Measurements from ENCODE around the gene MLKL. TPM values are rescaled to one million over a fixed set of nuclear protein-coding genes. Genes with fewer than 3 reads are reported as not detected.

The MLKL gene
- total RNA-seq, 1 donor: 10.8 TPM

- peak; percentile 95 for DNase-seq (ENCODE audit: low read depth)
- peak overlapping the region; percentile 60 for H3K4me3 ChIP-seq (ENCODE audit: low read depth, low read length)
- TF ChIP-seq CTCF (IDR thresholded peaks at IDR 0.05; ENCODE audit: insufficient read depth, low read length): no peak
Observed at GRCh38 chr16:74695450-74696422, 4.9 kb downstream of the MLKL start.

GRCh38 chr16:74691093-74691855, 9.4 kb downstream of the MLKL start:
- no peak for DNase-seq (ENCODE audit: low read depth)
- no peak for TF ChIP-seq CTCF (IDR thresholded peaks at IDR 0.05; ENCODE audit: insufficient read depth, low read length)
- no peak overlapping the region for H3K4me3 ChIP-seq (ENCODE audit: low read depth, low read length)

GRCh38 chr16:74682556-74682955, 18.1 kb downstream of the MLKL start:
- TF ChIP-seq CTCF (IDR thresholded peaks at IDR 0.05; ENCODE audit: insufficient read depth, low read length): no peak

GRCh38 chr16:74680681-74681080, 20.0 kb downstream of the MLKL start:
- H3K4me3 ChIP-seq (ENCODE audit: low read depth, low read length): no peak overlapping the region
- no peak for TF ChIP-seq CTCF (IDR thresholded peaks at IDR 0.05; ENCODE audit: insufficient read depth, low read length)
- no peak for DNase-seq (ENCODE audit: low read depth)

More at GRCh38 chr16:74682556-74682955, 18.1 kb downstream of the MLKL start:
- H3K4me3 ChIP-seq (ENCODE audit: low read depth, low read length): no peak overlapping the region
- no peak for DNase-seq (ENCODE audit: low read depth)

GRCh38 chr16:74679983-74680382, 20.7 kb downstream of the MLKL start:
- no peak for TF ChIP-seq CTCF (IDR thresholded peaks at IDR 0.05; ENCODE audit: insufficient read depth, low read length)
- no peak overlapping the region for H3K4me3 ChIP-seq (ENCODE audit: low read depth, low read length)
- no peak for DNase-seq (ENCODE audit: low read depth)

GRCh38 chr16:74677868-74678267, 22.8 kb downstream of the MLKL start:
- no peak for DNase-seq (ENCODE audit: low read depth)
- TF ChIP-seq CTCF (IDR thresholded peaks at IDR 0.05; ENCODE audit: insufficient read depth, low read length): no peak
- no peak overlapping the region for H3K4me3 ChIP-seq (ENCODE audit: low read depth, low read length)

Data from fibroblast of the aortic adventitia (primary cell).